ENCODE data around the gene BIRC3.
"Not testable (repeated sequence)": the region's sequence is repeated elsewhere in the genome, so short reads cannot be mapped to it uniquely, and the experiment has no call there.

BIRC3 gene

GRCh38 chr11:102296757-102297156 is 20.5 kb upstream of the BIRC3 start:
- DNase-seq: not testable (repeated sequence)

GRCh38 chr11:102300837-102301236 is 16.4 kb upstream of the BIRC3 start:
- not testable (repeated sequence) for DNase-seq

- DNase-seq: no peak
These were observed 15.0 kb upstream of the BIRC3 start for GRCh38 chr11:102302241-102302640.

GRCh38 chr11:102304686-102305085 is 12.6 kb upstream of the BIRC3 start:
- DNase-seq: no peak

GRCh38 chr11:102305352-102306047 is 11.8 kb upstream of the BIRC3 start:
- no peak for DNase-seq

- DNase-seq: peak; percentile 7
These were observed 11.2 kb upstream of the BIRC3 start for GRCh38 chr11:102306048-102306597.

GRCh38 chr11:102306817-102307726 is 10.2 kb upstream of the BIRC3 start:
- DNase-seq: no peak

- DNase-seq: no peak
These were observed 9.6 kb upstream of the BIRC3 start for GRCh38 chr11:102307727-102308038.

- no peak for DNase-seq
These were observed 7.4 kb upstream of the BIRC3 start for GRCh38 chr11:102309621-102310541.

- DNase-seq: no peak
These were observed 4.6 kb upstream of the BIRC3 start for GRCh38 chr11:102312667-102313066.

- no peak for DNase-seq
These were observed 3.9 kb upstream of the BIRC3 start for GRCh38 chr11:102313238-102313940.

- DNase-seq: no peak
These were observed 2.5 kb upstream of the BIRC3 start for GRCh38 chr11:102314784-102315183.

GRCh38 chr11:102316346-102316904 is 859 bp upstream of the BIRC3 start:
- no peak for DNase-seq

GRCh38 chr11:102317768-102318103 is 452 bp downstream of the BIRC3 start:
- no peak for DNase-seq

GRCh38 chr11:102318469-102318868 is 1.2 kb downstream of the BIRC3 start:
- DNase-seq: no peak

- DNase-seq: no peak
These were observed 2.3 kb downstream of the BIRC3 start for GRCh38 chr11:102319544-102319943.

- no peak for DNase-seq
These were observed 2.9 kb downstream of the BIRC3 start for GRCh38 chr11:102320188-102320587.

GRCh38 chr11:102320679-102321078 is 3.4 kb downstream of the BIRC3 start:
- no peak for DNase-seq

- no peak for DNase-seq
These were observed 5.3 kb downstream of the BIRC3 start for GRCh38 chr11:102322560-102322959.

- DNase-seq: no peak
These were observed 6.4 kb downstream of the BIRC3 start for GRCh38 chr11:102323542-102324251.

GRCh38 chr11:102325088-102325487 is 7.8 kb downstream of the BIRC3 start:
- DNase-seq: no peak

Measured in T1000 (cell line).